ENCODE data around the gene AMT.

DNA sequence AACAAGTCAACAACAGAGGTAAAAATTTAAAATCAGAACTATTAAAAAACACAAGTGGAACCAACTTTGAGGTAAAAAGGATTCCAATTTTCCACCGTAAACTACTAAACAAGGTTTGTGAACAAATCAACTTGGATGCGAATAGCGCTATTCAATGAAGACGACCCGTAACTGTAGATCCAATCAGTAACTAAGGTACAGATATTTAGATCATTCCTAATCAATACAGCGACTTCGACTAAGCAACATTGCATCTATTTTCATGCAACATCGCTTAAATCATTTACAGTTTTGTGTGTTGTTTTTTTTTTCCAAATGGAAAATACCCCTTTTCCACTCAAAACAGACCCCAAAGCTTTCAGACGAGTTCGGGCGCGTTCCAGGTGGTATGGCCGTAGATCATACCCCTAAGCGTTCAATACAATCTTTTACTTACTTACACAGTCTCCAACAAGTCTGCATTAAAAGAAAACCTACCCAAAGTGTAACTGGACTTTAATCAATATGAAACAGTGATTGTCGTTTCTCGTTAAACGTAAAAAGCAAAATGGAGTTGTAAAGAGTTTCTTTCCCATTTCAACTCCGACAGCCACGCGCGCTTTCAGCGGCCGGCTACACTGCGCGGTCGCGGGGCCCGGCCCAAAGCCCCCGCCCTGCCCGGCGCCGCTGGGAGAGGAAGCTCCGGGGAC is 11.3 kb downstream of the AMT start:
- no peak for TF ChIP-seq EZH2phosphoT487 (IDR thresholded peaks at IDR 0.05; ENCODE audit: borderline replicate concordance)
- no peak for TF ChIP-seq CTCF (conservative IDR thresholded peaks at IDR 0.05; ENCODE audit: low read length)

All from Loucy (cell line).